Stimulated activated CD4-positive, alpha-beta T cell treated with anti-CD3 and anti-CD28 coated beads, Interleukin-4, amount 100 ng/mL, for 4 hours (primary cell): ENCODE results near the gene TMEM42.

ENCODE experiments used
- DNase-seq, 2 experiments: peaks; one replicate each; pipeline ENCODE4 v3.0.0-alpha.2; 2020

Gene TMEM42

DNA sequence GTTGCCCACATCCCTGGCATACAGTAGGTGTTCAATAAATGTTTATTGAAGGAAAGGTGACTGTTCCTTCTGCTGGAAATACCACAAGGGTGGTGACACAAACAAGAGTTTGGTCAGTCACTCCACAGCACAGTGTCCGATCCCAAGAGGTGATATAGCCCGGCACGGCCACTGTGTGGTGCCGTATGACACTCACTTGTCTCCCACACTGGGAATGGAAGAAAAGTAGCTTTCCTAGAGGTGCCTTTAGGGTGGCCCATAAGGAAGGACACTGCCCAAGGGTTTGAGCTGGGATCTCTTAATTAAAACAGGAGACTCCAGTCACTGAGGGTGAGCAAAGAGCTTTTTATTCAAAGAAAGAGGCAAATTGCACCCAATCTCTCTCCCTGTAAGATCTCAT is 53.2 kb downstream of the TMEM42 start:
- no peak for DNase-seq
